GM12875 (cell line): ENCODE measurements around the gene CHRNA7.
"Not testable (repeated sequence)": the region's sequence is repeated elsewhere in the genome, so short reads cannot be mapped to it uniquely, and the experiment has no call there.

Experiments
- H3K4me3 ChIP-seq: one replicate; pipeline ENCODE4 v1.5.1; 2011; ENCODE audit warnings: low read depth, low read length, control low read depth
- TF ChIP-seq, protein P1 (sequence below): IDR thresholded peaks from 2 replicates; pipeline ENCODE4 v1.5.1; 2011; ENCODE audit warnings: low read depth, mild to moderate bottlenecking, control low read depth, inconsistent platforms, low read length, moderate library complexity, borderline replicate concordance; ENCODE audit not compliant: insufficient read depth

Gene CHRNA7

DNA sequence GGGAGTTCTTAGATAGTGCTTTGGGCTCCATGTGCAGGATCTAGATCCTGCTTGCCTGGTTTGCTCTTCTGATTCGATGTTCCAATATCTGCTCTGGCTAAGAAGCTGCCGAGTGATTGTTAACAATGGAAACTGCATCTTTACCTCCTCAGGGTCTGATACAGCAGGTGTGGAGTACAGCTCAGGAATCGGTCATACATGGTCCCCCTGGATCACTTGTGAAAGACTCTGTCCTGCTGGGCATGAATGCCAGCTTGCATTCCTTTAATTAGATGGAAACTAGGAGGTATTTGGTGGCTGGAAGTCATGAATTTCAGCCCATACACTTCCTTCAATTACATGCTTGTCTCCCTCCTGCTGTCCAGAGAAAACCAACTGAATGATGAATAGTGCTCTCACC lies 95.3 kb downstream of the CHRNA7 start:
- TF ChIP-seq, protein P1, sequence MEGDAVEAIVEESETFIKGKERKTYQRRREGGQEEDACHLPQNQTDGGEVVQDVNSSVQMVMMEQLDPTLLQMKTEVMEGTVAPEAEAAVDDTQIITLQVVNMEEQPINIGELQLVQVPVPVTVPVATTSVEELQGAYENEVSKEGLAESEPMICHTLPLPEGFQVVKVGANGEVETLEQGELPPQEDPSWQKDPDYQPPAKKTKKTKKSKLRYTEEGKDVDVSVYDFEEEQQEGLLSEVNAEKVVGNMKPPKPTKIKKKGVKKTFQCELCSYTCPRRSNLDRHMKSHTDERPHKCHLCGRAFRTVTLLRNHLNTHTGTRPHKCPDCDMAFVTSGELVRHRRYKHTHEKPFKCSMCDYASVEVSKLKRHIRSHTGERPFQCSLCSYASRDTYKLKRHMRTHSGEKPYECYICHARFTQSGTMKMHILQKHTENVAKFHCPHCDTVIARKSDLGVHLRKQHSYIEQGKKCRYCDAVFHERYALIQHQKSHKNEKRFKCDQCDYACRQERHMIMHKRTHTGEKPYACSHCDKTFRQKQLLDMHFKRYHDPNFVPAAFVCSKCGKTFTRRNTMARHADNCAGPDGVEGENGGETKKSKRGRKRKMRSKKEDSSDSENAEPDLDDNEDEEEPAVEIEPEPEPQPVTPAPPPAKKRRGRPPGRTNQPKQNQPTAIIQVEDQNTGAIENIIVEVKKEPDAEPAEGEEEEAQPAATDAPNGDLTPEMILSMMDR = no peak
- H3K4me3 ChIP-seq = no peak overlapping the region

DNA sequence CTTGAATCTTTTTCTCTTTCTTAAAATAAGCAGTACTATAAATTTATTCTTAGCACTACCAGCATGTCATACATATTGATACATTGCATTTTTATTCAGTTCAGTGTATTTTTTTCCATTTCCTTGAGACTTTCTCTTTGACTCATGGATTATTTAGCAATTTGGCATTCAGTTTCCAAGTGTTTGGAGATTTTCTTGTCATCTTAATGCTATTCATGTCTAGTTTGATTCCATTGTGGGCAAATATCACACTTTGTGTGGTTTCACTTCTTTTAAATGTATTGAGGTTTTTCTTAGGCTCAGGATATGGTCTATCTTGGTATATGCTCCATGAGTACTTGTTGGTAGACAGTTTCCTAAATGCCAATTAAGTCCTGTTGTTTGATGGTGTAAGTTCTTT lies 99.5 kb downstream of the CHRNA7 start:
- H3K4me3 ChIP-seq = no peak overlapping the region
- TF ChIP-seq, protein P1 = no peak

GRCh38 chr15:32130823-32131222 lies 100.5 kb downstream of the CHRNA7 start:
- TF ChIP-seq, protein P1 = no peak
- no peak overlapping the region for H3K4me3 ChIP-seq

DNA sequence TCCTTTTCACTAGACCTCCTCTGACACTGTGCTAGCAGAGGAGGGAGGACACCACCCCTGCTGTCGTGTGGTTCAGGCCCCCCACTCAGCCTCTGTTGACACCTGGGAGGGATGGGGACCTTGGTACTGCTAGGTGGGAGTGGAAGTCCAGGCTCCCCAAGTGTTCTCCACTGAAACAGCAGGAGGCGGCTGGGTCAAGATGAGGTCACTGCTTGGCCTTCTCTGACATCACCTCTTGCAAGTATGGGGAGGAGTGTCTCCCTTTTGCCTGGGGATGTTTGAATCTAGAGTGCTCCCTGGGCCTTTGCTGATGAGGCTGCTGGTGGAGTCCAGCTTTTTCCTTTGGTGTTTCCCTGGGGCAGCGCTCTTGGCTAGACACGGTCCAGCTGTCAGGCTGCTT lies 101.5 kb downstream of the CHRNA7 start:
- TF ChIP-seq, protein P1 = no peak
- H3K4me3 ChIP-seq = no peak overlapping the region

DNA sequence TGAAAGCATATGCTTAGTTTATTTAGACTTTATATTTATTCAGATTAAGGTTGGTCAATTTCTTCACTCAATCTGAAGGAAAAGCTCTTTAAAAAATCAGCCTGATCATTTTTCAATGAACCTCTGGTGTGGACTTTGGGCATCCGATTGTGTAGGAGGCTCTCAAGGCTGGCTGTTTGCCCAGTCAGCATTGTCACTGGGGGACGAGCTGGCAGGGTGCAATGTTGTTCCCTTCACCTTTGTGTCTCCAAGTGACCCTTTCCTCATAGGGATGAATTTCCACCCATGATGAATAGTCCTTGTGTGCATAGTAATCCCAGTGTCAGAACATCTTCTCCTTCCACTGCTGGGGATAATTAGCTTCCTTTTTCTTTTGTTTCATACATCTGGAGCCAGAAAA lies 102.5 kb downstream of the CHRNA7 start:
- H3K4me3 ChIP-seq = no peak overlapping the region
- TF ChIP-seq, protein P1 = no peak

DNA sequence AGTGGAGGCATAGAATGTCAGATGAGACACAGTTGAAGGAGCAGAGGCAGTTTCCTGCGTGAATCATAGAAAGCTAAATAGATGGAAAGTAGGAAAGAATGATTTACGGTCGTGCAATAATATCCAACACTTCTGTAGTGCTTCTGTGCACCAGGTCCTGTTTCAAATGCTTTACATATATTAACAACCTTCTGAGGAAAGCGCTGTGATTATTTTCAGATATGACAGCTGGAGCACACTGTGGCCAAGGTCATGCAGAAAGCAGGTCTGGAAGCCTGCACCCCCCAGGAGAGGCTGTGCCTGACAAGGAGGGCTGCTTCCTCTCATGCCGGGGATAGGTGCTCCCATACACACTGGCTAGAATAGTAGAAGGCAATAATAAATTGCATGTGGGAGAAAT lies 104.5 kb downstream of the CHRNA7 start:
- H3K4me3 ChIP-seq = no peak overlapping the region
- TF ChIP-seq, protein P1 = no peak

GRCh38 chr15:32135335-32135734 lies 105.0 kb downstream of the CHRNA7 start:
- TF ChIP-seq, protein P1 = no peak
- H3K4me3 ChIP-seq = no peak overlapping the region

- not testable (repeated sequence) for H3K4me3 ChIP-seq
These were observed 115.2 kb downstream of the CHRNA7 start for GRCh38 chr15:32145512-32145911.
